ENCODE data around the gene GFOD1. TPM values are rescaled to one million over a fixed set of nuclear protein-coding genes. Genes with fewer than 3 reads are reported as not detected.

The GFOD1 gene
- total and polyA plus RNA-seq, 10 of the 15 experiments (the other 5 are each of a cell fraction or from before 2014, with no cell fraction given), result 6.5 to 41.4 (median 16.0) TPM

GRCh38 chr6:13439644-13440043, 47.8 kb downstream of the GFOD1 start:
- POLR2A ChIA-PET, result interaction anchor here (1.1 to 1.8 kb wide), 3 partner anchors 10 to 15 kb away, joined by 4 to 5 read pairs (median 4); no protein-coding TSS in a partner anchor
- CTCF ChIA-PET, result interaction anchor here (0.5 to 3.9 kb wide), 7 partner anchors 8 to 196 kb away, joined by 3 to 10 read pairs (median 5); no protein-coding TSS in a partner anchor
- Histone ChIP-seq H3K79me2 (ENCODE audit: control insufficient read depth, insufficient read depth, low read length) (peaks cover 54% of the 10 kb centered on the region), H2AFZ (ENCODE audit: control insufficient read depth, low read depth, low read length) (no peak overlapping the region), H3K4me3 (no peak overlapping the region), H3K4me2 (ENCODE audit: control insufficient read depth, insufficient read depth) (no peak overlapping the region), H3K36me3 (ENCODE audit: control insufficient read depth in 2 of 2, insufficient read depth in 2 of 2, low read length in 1 of 2) (peaks cover 0 to 2% of the 10 kb centered on the region in 2 experiments; a peak in 2 of 4 replicates), H3K9ac (ENCODE audit: control insufficient read depth, insufficient read depth, low read length) (no peak overlapping the region), H4K20me1 (ENCODE audit: control insufficient read depth, insufficient read depth) (no peaks in the 10 kb centered on the region), H3K27ac (ENCODE audit: control insufficient read depth, insufficient read depth) (no peak overlapping the region), H3K4me1 (ENCODE audit: control insufficient read depth, insufficient read depth, low read length) (peaks cover 11% of the 10 kb centered on the region), H3K27me3 (replicated peaks in 1 of 2; ENCODE audit: control insufficient read depth in 2 of 2, insufficient read depth in 2 of 2, low read length in 1 of 2) (no peaks in the 10 kb centered on the region), H3K9me3 (replicated peaks; ENCODE audit: control insufficient read depth, insufficient read depth, low read length) (peaks cover 5% of the 10 kb centered on the region)
- WGBS (ENCODE audit: insufficient coverage, insufficient replicate concordance, low lambda C conversion rate, missing lambda C conversion rate), result 94% methylated on average over 1 of the region's 1 CpG
- SMC1A ChIA-PET (ENCODE audit: uncharacterized antibody, unreplicated experiment), result interaction anchor here (0.6 to 2.4 kb wide), 6 partner anchors 11 to 98 kb away, joined by 3 to 12 read pairs (median 4); no protein-coding TSS in a partner anchor
- no TSS peak for BruUV-seq (replicated peaks)
- DNase-seq (ENCODE audit: low read depth, low spot score), result no peak
- TF ChIP-seq YY1 (IDR thresholded peaks at IDR 0.05; ENCODE audit: low read depth, low read length), result no peak
- no peak for TF ChIP-seq SPI1 (IDR thresholded peaks at IDR 0.05; ENCODE audit: borderline replicate concordance, insufficient read depth, low read depth, low read length)
- intact Hi-C loops (cut with micrococcal nuclease; ENCODE audit: unreplicated experiment) (no loop called here), in situ Hi-C loops (cut with MboI) (no loop called here)
- no peak for ATAC-seq
- RAD21 ChIA-PET (ENCODE audit: unreplicated experiment), result interaction anchor here (0.7 kb wide), 1 partner anchor 46 kb away, joined by 3 read pairs; no protein-coding TSS in a partner anchor
- no peak for FAIRE-seq

DNA sequence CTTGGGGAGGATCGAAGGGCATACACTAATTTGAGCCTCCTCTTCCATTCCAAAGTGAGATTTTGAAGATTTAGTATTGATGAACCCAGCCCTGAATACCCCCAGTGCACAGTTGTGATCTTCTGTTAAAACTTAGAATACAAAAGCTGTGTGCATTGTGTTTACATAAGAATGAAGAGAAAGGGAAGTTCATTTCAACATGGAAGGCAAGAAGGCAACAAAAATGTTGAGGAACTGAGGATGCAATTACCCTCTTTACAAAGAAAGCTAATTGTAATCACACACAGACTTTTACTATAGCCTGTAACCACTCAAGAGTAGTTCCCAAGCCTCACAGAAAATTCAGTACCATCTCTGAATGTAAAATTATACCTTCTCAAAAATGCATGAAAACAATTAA, 49.3 kb downstream of the GFOD1 start:
- no TSS peak for BruUV-seq (replicated peaks)
- ChIA-PET SMC1A (ENCODE audit: uncharacterized antibody, unreplicated experiment) (interaction anchor here (0.6 to 3.2 kb wide), 3 partner anchors 15 to 115 kb away, joined by 3 to 24 read pairs (median 3); no protein-coding TSS in a partner anchor), POLR2A (interaction anchor here (1.0 to 1.3 kb wide), 3 partner anchors 13 to 63 kb away, joined by 3 to 4 read pairs (median 3); no protein-coding TSS in a partner anchor), RAD21 (ENCODE audit: unreplicated experiment) (interaction anchor here (1.3 kb wide), 1 partner anchor 137 kb away, joined by 3 read pairs; no protein-coding TSS in a partner anchor), CTCF (interaction anchor here (3.9 kb wide), 1 partner anchor 9 kb away, joined by 10 read pairs; no protein-coding TSS in a partner anchor)
- no peak for FAIRE-seq
- Histone ChIP-seq H4K20me1 (ENCODE audit: control insufficient read depth, insufficient read depth) (no peaks in the 10 kb centered on the region), H3K4me3 (no peak overlapping the region), H3K9me3 (replicated peaks; ENCODE audit: control insufficient read depth, insufficient read depth, low read length) (peaks cover 11% of the 10 kb centered on the region), H3K4me2 (ENCODE audit: control insufficient read depth, insufficient read depth) (no peak overlapping the region), H3K27ac (ENCODE audit: control insufficient read depth, insufficient read depth) (no peak overlapping the region), H2AFZ (ENCODE audit: control insufficient read depth, low read depth, low read length) (no peak overlapping the region), H3K36me3 (ENCODE audit: control insufficient read depth in 2 of 2, insufficient read depth in 2 of 2, low read length in 1 of 2) (peaks cover 0 to 2% of the 10 kb centered on the region in 2 experiments; a peak in 2 of 4 replicates), H3K9ac (ENCODE audit: control insufficient read depth, insufficient read depth, low read length) (no peak overlapping the region), H3K4me1 (ENCODE audit: control insufficient read depth, insufficient read depth, low read length) (peaks cover 27% of the 10 kb centered on the region), H3K27me3 (replicated peaks in 1 of 2; ENCODE audit: control insufficient read depth in 2 of 2, insufficient read depth in 2 of 2, low read length in 1 of 2) (no peaks in the 10 kb centered on the region), H3K79me2 (ENCODE audit: control insufficient read depth, insufficient read depth, low read length) (peaks cover 60% of the 10 kb centered on the region)
- DNase-seq (ENCODE audit: low read depth, low spot score), result no peak
- in situ Hi-C loops (cut with MboI) (no loop called here), intact Hi-C loops (cut with micrococcal nuclease; ENCODE audit: unreplicated experiment) (no loop called here)
- no peak for ATAC-seq
- WGBS (ENCODE audit: insufficient coverage, insufficient replicate concordance, low lambda C conversion rate, missing lambda C conversion rate), result 42% methylated on average over 1 of the region's 1 CpG
- no peak for TF ChIP-seq HDAC6 (IDR thresholded peaks at IDR 0.05; ENCODE audit: unreplicated experiment)
- no peak for TF ChIP-seq SMARCA5 (IDR thresholded peaks at IDR 0.05)
- TF ChIP-seq TCF3 (IDR thresholded peaks at IDR 0.05; ENCODE audit: borderline replicate concordance, insufficient read depth, low read depth, low read length), result no peak
- TF ChIP-seq STAT3 (IDR thresholded peaks at IDR 0.05; ENCODE audit: low read depth, low read length), result no peak
- TF ChIP-seq NFIC (IDR thresholded peaks at IDR 0.05; ENCODE audit: low read depth, low read length), result no peak

Data from GM12878 (cell line).